AML-193 (cell line): ENCODE results near the gene PEAK1.

Experiments used
- DNase-seq, 2 experiments: peaks; one replicate each; lab custom pipeline; 2025; lab: John Stamatoyannopoulos, UW

Gene PEAK1

DNA sequence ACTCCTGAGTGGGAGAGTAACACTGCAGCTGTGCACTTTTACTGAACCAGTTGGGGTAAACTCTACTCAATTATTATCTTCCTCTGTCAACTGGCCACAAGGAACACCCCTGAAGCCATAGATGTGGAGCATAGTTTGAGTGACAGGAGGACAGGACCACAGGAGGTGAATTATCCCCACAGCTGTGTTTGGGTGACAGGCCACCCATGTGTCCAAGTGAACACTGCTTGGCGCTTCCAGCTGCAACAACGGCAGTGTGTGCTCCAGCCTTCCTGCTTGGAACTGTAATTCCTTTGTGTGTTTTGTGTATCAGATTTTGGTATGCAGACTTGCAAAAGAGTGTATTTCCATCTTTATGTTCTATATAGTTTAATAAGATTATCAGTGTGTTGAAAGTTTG, 328.8 kb downstream of the PEAK1 start:
- DNase-seq, result no peak

GRCh38 chr15:77087213-77087612, 332.7 kb downstream of the PEAK1 start:
- no peak for DNase-seq

DNA sequence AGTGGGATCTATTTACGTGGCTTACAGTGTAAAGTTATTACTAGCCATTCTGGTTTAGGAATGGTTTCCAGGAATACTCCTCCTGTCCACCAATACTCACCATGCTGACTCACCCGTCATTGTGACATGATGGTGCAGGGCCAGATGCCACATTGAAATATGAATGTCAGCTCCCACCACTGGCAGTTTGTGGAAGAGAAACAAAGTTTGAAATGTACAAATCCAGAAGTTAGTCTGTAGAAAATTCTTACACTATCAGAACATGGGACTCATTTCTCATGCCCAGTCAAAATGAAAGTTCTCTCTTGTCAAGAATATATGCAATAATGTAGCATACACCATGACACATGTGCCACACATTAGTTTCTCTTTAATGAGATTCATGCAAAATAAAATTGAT, 334.6 kb downstream of the PEAK1 start:
- no peak for DNase-seq

- no peak for DNase-seq
These were observed 335.5 kb downstream of the PEAK1 start for GRCh38 chr15:77084436-77084835.

DNA sequence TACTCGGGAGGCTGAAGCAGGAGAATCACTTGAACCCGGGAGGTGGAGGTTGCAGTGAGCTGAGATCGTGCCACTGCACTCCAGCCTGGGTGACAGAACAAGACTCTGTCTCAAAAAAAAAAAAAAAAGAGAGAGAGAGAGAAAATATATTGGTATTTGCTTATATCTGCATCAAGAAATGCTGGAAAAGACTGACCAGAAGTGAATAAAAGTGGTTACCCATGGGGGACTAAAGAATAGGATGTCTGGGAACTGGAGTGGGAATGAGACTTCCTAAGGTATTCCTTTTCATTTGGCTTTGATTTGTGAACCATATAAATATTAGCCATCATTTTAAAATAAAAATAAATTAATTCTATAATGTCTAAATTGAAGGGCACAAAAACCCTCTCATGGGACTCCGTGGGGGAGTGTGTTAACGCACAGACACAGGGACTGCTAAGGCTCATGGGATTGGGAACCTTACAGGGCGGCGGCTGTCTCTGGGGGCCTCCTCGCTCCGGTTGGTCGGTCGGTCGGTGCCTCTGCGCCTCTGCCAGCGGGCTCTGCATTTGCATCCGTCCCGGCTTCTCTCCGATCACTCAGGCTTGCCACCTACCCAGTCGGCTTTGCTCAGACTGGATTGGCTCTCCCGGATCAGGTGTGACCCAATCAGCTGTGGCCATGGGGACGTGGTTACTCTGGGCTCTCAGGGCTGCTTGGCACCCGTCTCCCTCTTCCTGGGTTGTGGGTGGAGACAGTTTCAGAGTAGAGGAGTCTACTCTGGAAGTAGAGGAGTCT, 336.3 kb downstream of the PEAK1 start:
- no peak for DNase-seq

GRCh38 chr15:77081971-77082370, 337.9 kb downstream of the PEAK1 start:
- DNase-seq, result no peak

- DNase-seq, result no peak
These were observed 343.5 kb downstream of the PEAK1 start for GRCh38 chr15:77076323-77076915.

DNA sequence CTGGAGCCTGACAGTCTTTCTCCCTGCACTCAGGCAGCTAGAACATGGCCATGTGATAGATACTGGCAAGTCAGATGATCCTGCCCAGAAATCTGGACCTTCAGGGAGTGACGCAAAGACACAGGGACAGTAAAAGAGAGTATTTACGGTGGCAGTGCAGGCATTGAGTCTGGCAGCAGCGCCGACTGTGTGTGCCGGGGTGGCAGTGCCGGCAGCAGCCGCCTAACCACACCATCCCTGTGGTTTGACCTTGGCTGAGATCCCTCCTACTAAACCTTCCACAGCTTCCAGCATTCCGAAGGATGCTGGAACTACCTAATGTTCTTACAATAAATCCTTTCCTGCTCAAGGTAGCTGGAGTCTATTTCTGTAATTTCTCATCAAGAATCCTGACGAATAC, 344.4 kb downstream of the PEAK1 start:
- DNase-seq, result no peak

DNA sequence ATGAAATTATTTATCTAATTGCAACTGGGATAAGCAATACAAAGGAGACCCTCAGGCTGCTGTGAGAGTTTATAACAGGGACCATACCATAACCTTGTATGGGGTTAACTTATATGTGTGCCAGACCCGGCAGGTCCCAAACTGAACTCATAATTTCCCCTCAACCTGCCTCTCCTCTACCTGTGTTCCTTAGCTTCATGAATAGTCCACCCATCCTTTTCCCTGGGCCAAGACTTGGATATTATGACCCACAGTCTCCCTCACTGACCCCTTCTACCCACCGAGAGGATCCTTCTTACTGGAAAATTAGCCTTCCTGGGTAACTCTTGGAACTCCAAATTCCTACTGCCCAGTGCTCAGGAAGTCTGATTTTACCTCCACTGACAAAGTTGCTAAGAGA, 345.6 kb downstream of the PEAK1 start:
- DNase-seq, result no peak

DNA sequence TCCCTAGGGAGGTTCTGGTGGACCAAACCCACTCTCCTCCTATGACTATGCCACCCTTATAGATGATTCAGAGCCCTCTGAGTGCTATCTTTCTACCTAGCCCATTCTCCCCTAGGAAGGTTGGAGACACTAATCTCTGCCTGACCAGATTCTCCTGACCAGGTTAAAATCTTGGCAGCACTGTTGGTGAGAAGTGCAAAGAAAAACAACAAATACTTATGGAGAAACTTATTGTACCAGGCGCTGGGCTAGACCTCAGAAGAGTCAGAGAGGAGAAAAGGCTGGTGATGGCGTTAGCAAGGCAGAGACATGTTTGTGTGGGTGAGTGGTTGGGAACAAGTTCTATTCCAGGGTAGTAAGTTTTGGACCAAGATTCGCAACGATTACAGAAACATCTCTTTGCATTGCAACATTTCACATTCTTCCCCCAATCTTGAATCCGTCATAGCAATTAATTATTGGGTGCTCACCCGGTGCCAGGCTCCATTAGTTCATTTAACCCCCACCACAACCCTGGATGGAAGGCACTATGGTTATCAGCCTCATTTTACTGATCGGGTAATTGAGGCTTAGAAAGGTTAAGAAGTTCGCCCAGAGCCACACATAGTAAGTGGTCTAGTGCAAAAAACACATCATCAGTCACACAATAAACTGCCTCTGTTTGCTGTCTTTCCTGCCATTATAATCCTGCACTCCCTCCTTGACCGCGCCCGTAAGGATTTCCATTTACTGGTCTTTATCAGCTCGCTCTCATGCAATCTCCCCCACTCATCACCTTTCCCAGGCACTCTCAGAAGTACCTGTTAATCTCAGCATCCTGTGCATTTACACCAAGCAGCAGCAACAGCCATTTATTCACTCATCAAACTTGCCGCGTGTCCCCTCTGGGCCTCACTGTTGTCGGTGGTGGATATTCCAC, 348.3 kb downstream of the PEAK1 start:
- DNase-seq, result no peak

- peak; percentile 82 to 83 for DNase-seq
These were observed 349.2 kb downstream of the PEAK1 start, which contains the start of gene TSPAN3 for GRCh38 chr15:77070495-77071304. Gene TSPAN3 (minus strand): TSS chr15:77071109. CDS start chr15:77070954, 155 bp downstream.

- no peak for DNase-seq
These were observed 349.8 kb downstream of the PEAK1 start for GRCh38 chr15:77070180-77070494.

- peak in 1 of 2 experiments; percentile 26 for DNase-seq
These were observed 350.3 kb downstream of the PEAK1 start for GRCh38 chr15:77069521-77070121.

DNA sequence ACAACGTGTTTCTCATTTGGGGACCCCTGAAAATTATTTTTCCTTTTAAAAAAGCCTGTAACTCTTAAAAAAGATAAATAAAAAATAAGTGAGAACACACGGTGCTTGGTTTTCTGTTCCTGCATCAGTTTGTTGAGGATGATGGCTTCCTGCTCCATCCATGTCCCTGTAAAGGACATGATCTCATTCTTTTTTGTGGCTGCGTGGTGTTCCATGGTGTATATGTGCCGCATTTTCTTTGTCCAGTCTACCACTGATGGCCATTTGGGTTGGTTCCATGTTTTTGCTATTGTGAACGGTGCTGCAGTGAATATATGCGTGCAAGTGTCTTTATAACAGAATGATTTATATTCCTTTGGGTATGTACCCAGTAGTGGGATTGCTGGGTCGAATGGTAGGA, 351.3 kb downstream of the PEAK1 start:
- no peak for DNase-seq

DNA sequence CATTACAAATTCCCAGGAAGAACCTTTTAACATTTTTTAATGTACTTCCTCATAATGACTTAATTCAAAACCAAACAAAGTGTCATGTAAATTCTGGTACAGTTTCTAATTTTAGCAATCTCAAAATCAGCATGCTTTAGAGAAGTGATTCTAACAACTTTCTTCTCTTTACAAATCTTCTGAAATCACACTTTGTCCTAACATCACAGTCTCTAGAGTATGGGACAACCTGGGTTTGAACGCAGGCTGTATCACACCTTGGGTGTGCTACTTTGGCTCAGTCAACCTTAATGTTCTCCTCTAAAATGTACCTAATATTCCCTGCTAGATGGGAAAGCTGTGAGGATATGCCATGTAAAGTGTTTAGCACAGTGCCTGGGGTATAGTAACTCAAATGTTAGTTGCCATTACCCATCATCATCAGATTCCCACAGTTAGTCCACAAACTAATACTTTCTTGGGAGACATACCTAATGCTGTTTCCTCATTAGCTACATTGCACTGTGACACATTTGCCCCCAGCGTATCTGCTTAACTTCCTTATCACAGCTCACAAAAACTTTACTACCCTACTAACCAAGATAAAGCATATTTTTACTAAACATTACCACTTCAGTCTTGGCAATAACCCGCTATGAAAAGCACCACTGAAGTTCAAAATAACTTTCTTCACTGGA, 352.1 kb downstream of the PEAK1 start:
- no peak for DNase-seq

GRCh38 chr15:77066971-77067690, 352.8 kb downstream of the PEAK1 start:
- no peak for DNase-seq

GRCh38 chr15:77064539-77065308, 355.2 kb downstream of the PEAK1 start:
- DNase-seq, result no peak

DNA sequence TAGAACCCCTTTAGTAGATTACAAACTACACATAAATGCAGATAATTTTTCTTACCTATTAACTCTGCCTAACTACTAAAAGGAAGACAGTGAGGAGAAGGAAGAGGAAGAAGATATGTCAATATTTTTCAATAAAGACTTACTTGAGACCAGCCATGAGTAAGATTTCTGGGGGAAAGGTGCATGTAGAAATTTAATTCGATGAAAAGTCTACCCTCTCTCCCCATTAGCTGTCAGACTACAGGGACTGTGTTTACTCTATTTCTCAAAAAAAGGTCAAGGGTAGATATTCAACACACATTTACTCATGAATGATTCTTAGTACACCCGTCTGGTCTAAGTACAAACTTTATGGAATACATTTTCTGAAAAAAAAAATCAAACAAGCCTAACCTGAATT, 355.8 kb downstream of the PEAK1 start:
- no peak for DNase-seq

DNA sequence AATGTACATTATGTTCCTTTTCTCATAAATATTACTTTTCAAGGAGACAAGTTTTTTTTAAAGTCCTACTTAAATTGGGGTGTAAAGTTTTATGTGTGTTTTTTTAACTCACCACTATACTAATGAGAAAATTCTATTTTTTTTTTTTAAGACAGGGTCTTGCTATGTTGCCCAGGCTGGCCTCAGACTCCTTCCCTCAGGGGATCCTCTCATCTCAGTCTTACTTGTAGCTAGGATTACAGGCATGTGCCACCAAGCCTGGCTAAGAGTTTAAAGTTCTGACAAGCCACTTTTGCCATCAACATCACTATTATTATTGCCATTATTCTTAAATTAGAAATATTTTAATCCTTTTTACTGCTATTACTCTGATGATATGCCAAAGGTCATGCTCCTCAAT, 356.7 kb downstream of the PEAK1 start:
- DNase-seq, result no peak
